Fibroblast of mammary gland (primary cell): ENCODE data around the gene TNC.

Experiments
- DNase-seq: peaks from one replicate; pipeline ENCODE4 v3.0.0-alpha.2; 2010; ENCODE audit warnings: low read depth
- H3K4me3 ChIP-seq: 2 replicates; pipeline ENCODE4 v1.5.1; 2011; ENCODE audit warnings: low read depth, mild to moderate bottlenecking, low read length, moderate library complexity; ENCODE audit not compliant: control insufficient read depth
- TF ChIP-seq, protein P1 (sequence below): conservative IDR thresholded peaks from 2 replicates; pipeline ENCODE4 v1.5.1; 2011; ENCODE audit warnings: low read depth, low read length, inconsistent platforms; ENCODE audit not compliant: control insufficient read depth, insufficient read depth

Gene TNC

GRCh38 chr9:115030006-115030405 is 88.0 kb downstream of the TNC start:
- no peak for DNase-seq
- no peak overlapping the region for H3K4me3 ChIP-seq
- TF ChIP-seq, protein P1, sequence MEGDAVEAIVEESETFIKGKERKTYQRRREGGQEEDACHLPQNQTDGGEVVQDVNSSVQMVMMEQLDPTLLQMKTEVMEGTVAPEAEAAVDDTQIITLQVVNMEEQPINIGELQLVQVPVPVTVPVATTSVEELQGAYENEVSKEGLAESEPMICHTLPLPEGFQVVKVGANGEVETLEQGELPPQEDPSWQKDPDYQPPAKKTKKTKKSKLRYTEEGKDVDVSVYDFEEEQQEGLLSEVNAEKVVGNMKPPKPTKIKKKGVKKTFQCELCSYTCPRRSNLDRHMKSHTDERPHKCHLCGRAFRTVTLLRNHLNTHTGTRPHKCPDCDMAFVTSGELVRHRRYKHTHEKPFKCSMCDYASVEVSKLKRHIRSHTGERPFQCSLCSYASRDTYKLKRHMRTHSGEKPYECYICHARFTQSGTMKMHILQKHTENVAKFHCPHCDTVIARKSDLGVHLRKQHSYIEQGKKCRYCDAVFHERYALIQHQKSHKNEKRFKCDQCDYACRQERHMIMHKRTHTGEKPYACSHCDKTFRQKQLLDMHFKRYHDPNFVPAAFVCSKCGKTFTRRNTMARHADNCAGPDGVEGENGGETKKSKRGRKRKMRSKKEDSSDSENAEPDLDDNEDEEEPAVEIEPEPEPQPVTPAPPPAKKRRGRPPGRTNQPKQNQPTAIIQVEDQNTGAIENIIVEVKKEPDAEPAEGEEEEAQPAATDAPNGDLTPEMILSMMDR: no peak

- DNase-seq: no peak
- TF ChIP-seq, protein P1: no peak
- no peak overlapping the region for H3K4me3 ChIP-seq
These were observed 92.2 kb downstream of the TNC start for GRCh38 chr9:115025721-115026120.

- no peak overlapping the region for H3K4me3 ChIP-seq
- TF ChIP-seq, protein P1: no peak
- no peak for DNase-seq
These were observed 92.9 kb downstream of the TNC start for GRCh38 chr9:115024925-115025535.

- DNase-seq: peak; percentile 83
- TF ChIP-seq, protein P1: no peak
- H3K4me3 ChIP-seq: no peak overlapping the region
These were observed 95.1 kb downstream of the TNC start for GRCh38 chr9:115022760-115023434.

- no peak overlapping the region for H3K4me3 ChIP-seq
- TF ChIP-seq, protein P1: no peak
- DNase-seq: peak; percentile 69
These were observed 99.2 kb downstream of the TNC start for GRCh38 chr9:115018547-115019435.

DNA sequence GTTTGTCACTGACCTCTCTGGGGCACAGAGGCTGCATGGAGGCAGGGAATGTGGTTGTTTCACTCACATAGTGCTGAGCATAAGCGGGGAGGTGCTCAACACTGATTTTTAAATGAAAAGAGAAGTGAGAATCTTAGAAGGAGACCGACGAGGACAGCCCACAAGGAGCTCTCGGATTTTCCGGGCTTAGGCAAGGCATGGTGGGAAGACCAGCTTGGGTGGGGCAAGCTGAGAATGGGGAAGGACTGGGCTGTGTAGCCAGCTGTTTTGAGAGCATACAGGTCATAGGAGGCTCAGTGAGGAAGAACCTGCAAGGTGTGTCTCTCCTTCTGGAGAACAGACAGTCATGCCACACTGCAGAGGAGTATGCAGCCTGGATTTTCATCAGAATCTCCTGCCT is 101.6 kb downstream of the TNC start:
- H3K4me3 ChIP-seq: no peak overlapping the region
- TF ChIP-seq, protein P1: no peak
- no peak for DNase-seq
